ENCODE data around the gene ZNF354C. TPM values are rescaled to one million over a fixed set of nuclear protein-coding genes. Genes with fewer than 3 reads are reported as not detected.
"Not testable (repeated sequence)": the region's sequence is repeated elsewhere in the genome, so short reads cannot be mapped to it uniquely, and the experiment has no call there.

Gene ZNF354C
- 10 to 100 TPM; 10.1 to 20.9 (median 17.1) TPM for polyA plus RNA-seq (ENCODE audit: insufficient read depth in 1 of 5, insufficient read length in 5 of 5, low replicate concordance in 1 of 5)
- long read RNA-seq, donor 1, full-length matches to known transcripts: 3 of 3 reads
- long read RNA-seq, donor 1, partial matches to known transcripts: 0 of 3 reads
- long read RNA-seq, donor 1, other reads (novel, unspliced or antisense): 0 of 3 reads
- long read RNA-seq, donor 2, full-length matches to known transcripts: 3 of 3 reads
- long read RNA-seq, donor 2, partial matches to known transcripts: 0 of 3 reads
- long read RNA-seq, donor 2, other reads (novel, unspliced or antisense): 0 of 3 reads
- long read RNA-seq, donor 3, full-length matches to known transcripts: 3 of 3 reads
- long read RNA-seq, donor 3, partial matches to known transcripts: 0 of 3 reads
- long read RNA-seq, donor 3, other reads (novel, unspliced or antisense): 0 of 3 reads
- long read RNA-seq, donor 4, full-length matches to known transcripts: 1 of 1 reads
- long read RNA-seq, donor 4, partial matches to known transcripts: 0 of 1 reads
- long read RNA-seq, donor 4, other reads (novel, unspliced or antisense): 0 of 1 reads
- long read RNA-seq, donor 5, full-length matches to known transcripts: 2 of 2 reads
- long read RNA-seq, donor 5, partial matches to known transcripts: 0 of 2 reads
- long read RNA-seq, donor 5, other reads (novel, unspliced or antisense): 0 of 2 reads
- long read RNA-seq, donor 6, full-length matches to known transcripts: 7 of 7 reads
- long read RNA-seq, donor 6, partial matches to known transcripts: 0 of 7 reads
- long read RNA-seq, donor 6, other reads (novel, unspliced or antisense): 0 of 7 reads
- long read RNA-seq, donor 7, full-length matches to known transcripts: 3 of 3 reads
- long read RNA-seq, donor 7, partial matches to known transcripts: 0 of 3 reads
- long read RNA-seq, donor 7, other reads (novel, unspliced or antisense): 0 of 3 reads
- long read RNA-seq, donor 8, full-length matches to known transcripts: 3 of 3 reads
- long read RNA-seq, donor 8, partial matches to known transcripts: 0 of 3 reads
- long read RNA-seq, donor 8, other reads (novel, unspliced or antisense): 0 of 3 reads

- DNase-seq: peak; percentile 92
These were observed at the start of gene ZNF354C for GRCh38 chr5:179060116-179061008. Gene ZNF354C, plus strand, starts transcription at chr5:179060373. Its CDS starts 1,696 bp downstream, at chr5:179062069.

GRCh38 chr5:179023528-179024189 lies 36.5 kb upstream of the ZNF354C start, which contains the start of gene ZNF879:
Gene ZNF879, plus strand, starts transcription at chr5:179023804. Its CDS starts 1,201 bp downstream, at chr5:179025005.
- peak; percentile 94 to 95 for DNase-seq

GRCh38 chr5:179033004-179033580 lies 27.1 kb upstream of the ZNF354C start:
- DNase-seq: no peak

- DNase-seq: no peak
These were observed 15.4 kb upstream of the ZNF354C start for GRCh38 chr5:179044765-179045164.

GRCh38 chr5:179051784-179052183 lies 8.4 kb upstream of the ZNF354C start:
- DNase-seq: peak; percentile 8 to 13

- DNase-seq: no peak
These were observed 6.0 kb upstream of the ZNF354C start for GRCh38 chr5:179054036-179054785.

- no peak for DNase-seq
These were observed 5.3 kb upstream of the ZNF354C start for GRCh38 chr5:179054876-179055275.

GRCh38 chr5:179055436-179055835 lies 4.7 kb upstream of the ZNF354C start:
- DNase-seq: no peak

- no peak for DNase-seq
These were observed 4.3 kb upstream of the ZNF354C start for GRCh38 chr5:179055841-179056240.

GRCh38 chr5:179061025-179061424 lies 852 bp downstream of the ZNF354C start:
- DNase-seq: peak in 1 of 2 donors; percentile 2

GRCh38 chr5:179065703-179066102 lies 5.5 kb downstream of the ZNF354C start:
- no peak for DNase-seq

- no peak for DNase-seq
These were observed 19.2 kb downstream of the ZNF354C start for GRCh38 chr5:179079165-179079987.

- DNase-seq: no peak
These were observed 20.6 kb downstream of the ZNF354C start for GRCh38 chr5:179080724-179081123.

- no peak for DNase-seq
These were observed 29.3 kb downstream of the ZNF354C start for GRCh38 chr5:179089502-179089901.

GRCh38 chr5:179101282-179101681 lies 41.1 kb downstream of the ZNF354C start:
- DNase-seq: not testable (repeated sequence)

GRCh38 chr5:179110528-179110927 lies 50.4 kb downstream of the ZNF354C start:
- no peak for DNase-seq

GRCh38 chr5:179111267-179112207 lies 51.4 kb downstream of the ZNF354C start:
- DNase-seq: no peak

All from right lung (tissue), 10 donors.